Astrocyte (in vitro differentiated cells and primary cell): ENCODE data around the gene FAM170B. TPM values are rescaled to one million over a fixed set of nuclear protein-coding genes. Genes with fewer than 3 reads are reported as not detected.
A peak's percentile ranks its signal among the peaks of the same experiment; 100 is the strongest.

Experiments used
- DNase-seq: peaks from one replicate; pipeline ENCODE4 v3.0.0-alpha.2; 2010; ENCODE audit warnings: low read depth
- FAIRE-seq: peaks from 2 replicates; lab custom pipeline; 2011; peaks lifted over from hg19 to GRCh38; lab: Jason Lieb, UNC
- H2AFZ ChIP-seq: 2 replicates; pipeline ENCODE4 v1.6.0; 2012; ENCODE audit warnings: low read depth, low read length, inconsistent platforms
- H3K27ac ChIP-seq: 2 replicates; pipeline ENCODE4 v1.5.1; 2011; ENCODE audit warnings: low read depth, low read length, inconsistent platforms
- H3K27me3 ChIP-seq: 2 replicates; pipeline ENCODE4 v1.6.0; 2011; ENCODE audit warnings: low read length, inconsistent platforms; ENCODE audit not compliant: insufficient read depth
- H3K36me3 ChIP-seq: 2 replicates; pipeline ENCODE4 v1.5.1; 2011; ENCODE audit warnings: low read length, inconsistent platforms; ENCODE audit not compliant: insufficient read depth
- H3K4me1 ChIP-seq: 2 replicates; pipeline ENCODE4 v1.5.1; 2011; ENCODE audit warnings: low read length, inconsistent platforms; ENCODE audit not compliant: insufficient read depth
- H3K4me2 ChIP-seq: 2 replicates; pipeline ENCODE4 v1.6.0; 2012; ENCODE audit warnings: low read length, inconsistent platforms
- H3K4me3 ChIP-seq: 2 replicates; pipeline ENCODE4 v1.5.1; 2011; ENCODE audit warnings: low read depth, mild to moderate bottlenecking, low read length, inconsistent platforms; ENCODE audit not compliant: insufficient read depth
- H3K79me2 ChIP-seq: 2 replicates; pipeline ENCODE4 v1.6.0; 2012; ENCODE audit warnings: mild to moderate bottlenecking, low read length, inconsistent platforms; ENCODE audit not compliant: insufficient read depth
- H3K9ac ChIP-seq: 2 replicates; pipeline ENCODE4 v1.6.0; 2012; ENCODE audit warnings: mild to moderate bottlenecking, low read length, inconsistent platforms
- H3K9me3 ChIP-seq: 2 replicates; pipeline ENCODE4 v1.5.1; 2012; ENCODE audit warnings: low read depth, mild to moderate bottlenecking, low read length, inconsistent platforms; ENCODE audit not compliant: insufficient read depth
- H4K20me1 ChIP-seq: 2 replicates; pipeline ENCODE4 v1.6.0; 2012; ENCODE audit warnings: low read length, inconsistent platforms; ENCODE audit not compliant: insufficient read depth
- H3K27ac Mint-ChIP-seq: one replicate; pipeline ENCODE4 v1.8.0; 2021; ENCODE audit warnings: mild to moderate bottlenecking, mixed read lengths; ENCODE audit not compliant: unreplicated experiment
- H3K27me3 Mint-ChIP-seq: one replicate; pipeline ENCODE4 v1.8.0; 2021; ENCODE audit warnings: low read depth, mixed read lengths; ENCODE audit not compliant: unreplicated experiment
- H3K36me3 Mint-ChIP-seq: one replicate; pipeline ENCODE4 v1.8.0; 2021; ENCODE audit warnings: low read depth, mixed read lengths; ENCODE audit not compliant: unreplicated experiment
- H3K4me1 Mint-ChIP-seq: one replicate; pipeline ENCODE4 v1.8.0; 2021; ENCODE audit warnings: low read depth, mixed read lengths; ENCODE audit not compliant: unreplicated experiment
- H3K4me3 Mint-ChIP-seq: one replicate; pipeline ENCODE4 v1.8.0; 2021; ENCODE audit warnings: mild to moderate bottlenecking, moderate library complexity, mixed read lengths; ENCODE audit not compliant: unreplicated experiment
- H3K9me3 Mint-ChIP-seq: one replicate; pipeline ENCODE4 v1.8.0; 2021; ENCODE audit warnings: mild to moderate bottlenecking, mixed read lengths; ENCODE audit not compliant: unreplicated experiment
- CTCF ChIP-seq: IDR thresholded peaks from 2 replicates; pipeline ENCODE4 v1.5.1; 2011; ENCODE audit warnings: low read depth, mild to moderate bottlenecking, inconsistent platforms, low read length, moderate library complexity; ENCODE audit not compliant: insufficient read depth
- EZH2 ChIP-seq: IDR thresholded peaks from 2 replicates; pipeline ENCODE4 v1.6.1; 2012; ENCODE audit warnings: mild to moderate bottlenecking, low read length, inconsistent platforms; ENCODE audit not compliant: insufficient read depth
- total RNA-seq: library from RNA; stranded (reverse); gene quantifications from 2 replicates; pipeline ENCODE4 v1.2.1, GENCODE V29; 2021

Gene FAM170B
- total RNA-seq, 1 donor from 2014 or later = not detected

- Mint-ChIP-seq H3K27ac (no peak overlapping the region), H3K4me1 (peaks cover 3% of the 10 kb centered on the region), H3K9me3 (peaks cover 6% of the 10 kb centered on the region), H3K27me3 (peaks cover 21% of the 10 kb centered on the region), H3K4me3 (no peak overlapping the region), H3K36me3 (no peaks in the 10 kb centered on the region)
- H3K4me2 ChIP-seq = no peak overlapping the region
- FAIRE-seq (no peak), DNase-seq (no peak)
- H3K9me3 ChIP-seq = no peaks in the 10 kb centered on the region
- no peak overlapping the region for H3K4me3 ChIP-seq
- no peaks in the 10 kb centered on the region for H3K27me3 ChIP-seq
- no peaks in the 10 kb centered on the region for H4K20me1 ChIP-seq
- H3K27ac ChIP-seq = no peak overlapping the region
- H3K79me2 ChIP-seq = no peaks in the 10 kb centered on the region
- H3K36me3 ChIP-seq = no peaks in the 10 kb centered on the region
- no peaks in the 10 kb centered on the region for H3K4me1 ChIP-seq
- no peak for TF ChIP-seq EZH2
- TF ChIP-seq CTCF = no peak
- H3K9ac ChIP-seq = no peak overlapping the region
- no peak overlapping the region for H2AFZ ChIP-seq
Measured at GRCh38 chr10:49082766-49083165, 51.1 kb downstream of the FAM170B start.

- DNase-seq = no peak
- Histone ChIP-seq H4K20me1 (no peaks in the 10 kb centered on the region), H3K79me2 (no peaks in the 10 kb centered on the region), H3K4me2 (no peak overlapping the region), H3K4me1 (no peaks in the 10 kb centered on the region), H2AFZ (no peak overlapping the region), H3K9ac (no peak overlapping the region), H3K36me3 (no peaks in the 10 kb centered on the region), H3K4me3 (no peak overlapping the region), H3K9me3 (no peaks in the 10 kb centered on the region), H3K27ac (no peak overlapping the region), H3K27me3 (no peaks in the 10 kb centered on the region)
- Mint-ChIP-seq H3K9me3 (peaks cover under 1% of the 10 kb centered on the region), H3K36me3 (no peaks in the 10 kb centered on the region), H3K4me1 (peaks cover 12% of the 10 kb centered on the region), H3K27me3 (peaks cover 21% of the 10 kb centered on the region), H3K27ac (no peak overlapping the region), H3K4me3 (peak overlapping the region; percentile 34)
- TF ChIP-seq CTCF = no peak
- no peak for FAIRE-seq
Measured at GRCh38 chr10:49081547-49082275, 52.1 kb downstream of the FAM170B start.

Other genes starting within 250 kb of the FAM170B start
- not detected in 2 replicates for gene LRRC18, start 194.2 kb downstream of the FAM170B start, total RNA-seq
- gene VSTM4, start 18.5 kb downstream of the FAM170B start, total RNA-seq = 1.1 and 1.8 TPM in 2 replicates
- gene TMEM273, start 54.4 kb upstream of the FAM170B start, total RNA-seq = not detected in 2 replicates
- not detected in 2 replicates for gene C10orf71, start 165.1 kb upstream of the FAM170B start, total RNA-seq